SK-N-SH (cell line): ENCODE data around the gene STON2.

ENCODE experiments used
- CTCF ChIP-seq: fragments of 200-600 bp; sonication (generic); IDR thresholded peaks from 2 replicates; pipeline ENCODE4 v1.6.1; 2017; ENCODE audit warnings: antibody characterized with exemption, mild to moderate bottlenecking, moderate library complexity
- ELF1 ChIP-seq: IDR thresholded peaks from 2 replicates; pipeline ENCODE4 v1.4.0; 2012
- EZH2phosphoT487 ChIP-seq: fragments of 200-600 bp; sonication (generic); IDR thresholded peaks from 2 replicates; pipeline ENCODE4 v1.6.1; 2017; ENCODE audit warnings: low read depth, mixed run types, mild to moderate bottlenecking, antibody characterized with exemption, moderate library complexity, borderline replicate concordance
- FOXM1 ChIP-seq: IDR thresholded peaks from 2 replicates; pipeline ENCODE4 v1.4.0; 2012; ENCODE audit warnings: low read depth, mild to moderate bottlenecking
- JUND ChIP-seq: IDR thresholded peaks from 2 replicates; pipeline ENCODE4 v1.4.0; 2012
- MAX ChIP-seq: IDR thresholded peaks from 2 replicates; pipeline ENCODE4 v1.4.0; 2012; ENCODE audit warnings: low read depth
- MXI1 ChIP-seq: IDR thresholded peaks from 2 replicates; pipeline ENCODE4 v1.6.1; 2012; ENCODE audit warnings: mild to moderate bottlenecking, low read depth, low read length, improper control_type of control experiment
- NRF1 ChIP-seq: IDR thresholded peaks from 2 replicates; pipeline ENCODE4 v1.6.1; 2012; ENCODE audit warnings: low read depth, mild to moderate bottlenecking, low read length
- RAD21 ChIP-seq: IDR thresholded peaks from 2 replicates; pipeline ENCODE4 v1.6.1; 2012; ENCODE audit warnings: mild to moderate bottlenecking, low read length
- TAF1 ChIP-seq: IDR thresholded peaks from 2 replicates; pipeline ENCODE4 v1.6.1; 2012; ENCODE audit warnings: low read depth, mild to moderate bottlenecking, low read length, moderate library complexity, borderline replicate concordance
- USF2 ChIP-seq: fragments of 150-350 bp; IDR thresholded peaks from 2 replicates; pipeline ENCODE4 v1.6.1; 2017; ENCODE audit warnings: antibody characterized with exemption, low read length, low read depth, borderline replicate concordance
- YY1 ChIP-seq: IDR thresholded peaks from 2 replicates; pipeline ENCODE4 v1.4.0; 2012; ENCODE audit warnings: low read depth, mild to moderate bottlenecking

- no peak for TF ChIP-seq FOXM1
- TF ChIP-seq NRF1: no peak
- TF ChIP-seq ELF1: no peak
- no peak for TF ChIP-seq MXI1
- no peak for TF ChIP-seq RAD21
- no peak for TF ChIP-seq YY1
- TF ChIP-seq CTCF: no peak
- TF ChIP-seq MAX: no peak
- no peak for TF ChIP-seq EZH2phosphoT487
- no peak for TF ChIP-seq TAF1
- TF ChIP-seq USF2: no peak
- no peak for TF ChIP-seq JUND
Measured at GRCh38 chr14:81390696-81391095, 9.4 kb downstream of the STON2 start.
